CD4-positive, alpha-beta T cell treated with Interferon alpha-2 for 1 hour (primary cell): Measurements from ENCODE around the gene IL9.

Experiments
- DNase-seq, 2 donors: peaks; one replicate each; pipeline ENCODE4 v3.0.0-alpha.2; 2020 to 2022

IL9 gene

DNA sequence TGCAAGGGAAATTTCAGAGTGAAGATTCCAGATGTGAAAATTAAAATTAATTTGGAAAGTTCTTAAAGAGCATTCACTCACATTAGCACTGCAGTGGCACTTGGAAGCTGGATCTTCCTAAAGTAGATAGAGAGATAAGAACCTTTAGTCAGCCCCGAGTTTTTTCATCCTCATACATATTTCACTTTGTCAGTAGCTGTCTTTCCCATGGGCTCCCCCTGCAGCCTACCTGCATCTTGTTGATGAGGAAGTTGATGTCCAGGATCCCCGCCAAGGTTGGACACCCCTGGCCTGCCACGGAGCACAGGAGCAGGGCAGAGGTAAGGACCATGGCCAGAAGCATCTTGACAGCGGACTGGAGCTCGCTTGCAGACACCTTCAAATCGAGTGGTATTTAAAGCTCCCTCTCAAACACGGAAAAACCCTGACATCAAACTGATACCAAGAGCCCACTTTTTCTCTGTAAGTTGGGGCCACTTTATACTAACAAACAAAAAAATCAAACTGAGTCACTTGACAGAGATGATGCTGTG, at the start of gene IL9:
IL9 (minus strand) TSS at position 368 of the 533 bp plus-strand sequence; CDS start at position 343, 25 bp downstream.
- DNase-seq, result no peak

DNA sequence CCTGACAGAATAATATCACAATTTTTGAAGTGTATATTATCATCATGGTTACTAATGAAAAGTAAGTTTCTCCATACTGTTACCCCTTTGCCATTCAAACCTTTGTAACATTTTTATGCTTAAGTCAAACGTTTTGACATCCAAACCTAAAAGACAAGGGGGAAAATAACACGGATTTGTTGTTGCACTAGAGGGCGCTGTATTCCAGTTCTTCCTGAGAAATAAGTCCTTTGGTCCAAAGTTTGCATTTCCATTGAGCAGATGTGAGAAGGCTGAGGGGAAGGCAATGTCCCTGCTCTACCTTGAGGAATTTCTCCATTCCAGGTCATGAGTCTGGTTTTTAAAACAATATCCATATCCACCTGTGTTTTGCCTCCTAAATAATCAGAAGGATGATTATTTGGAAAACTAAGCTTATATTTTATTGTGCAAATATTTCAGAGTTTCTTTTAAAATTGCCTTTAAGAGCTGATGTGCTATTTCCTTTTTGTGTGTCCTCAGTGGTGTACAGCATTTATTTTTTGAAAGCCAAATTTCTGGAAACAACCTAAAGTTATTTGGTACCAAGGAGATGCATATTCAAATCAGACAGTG, 49.4 kb upstream of the IL9 start:
- peak; percentile 10 to 59 for DNase-seq

DNA sequence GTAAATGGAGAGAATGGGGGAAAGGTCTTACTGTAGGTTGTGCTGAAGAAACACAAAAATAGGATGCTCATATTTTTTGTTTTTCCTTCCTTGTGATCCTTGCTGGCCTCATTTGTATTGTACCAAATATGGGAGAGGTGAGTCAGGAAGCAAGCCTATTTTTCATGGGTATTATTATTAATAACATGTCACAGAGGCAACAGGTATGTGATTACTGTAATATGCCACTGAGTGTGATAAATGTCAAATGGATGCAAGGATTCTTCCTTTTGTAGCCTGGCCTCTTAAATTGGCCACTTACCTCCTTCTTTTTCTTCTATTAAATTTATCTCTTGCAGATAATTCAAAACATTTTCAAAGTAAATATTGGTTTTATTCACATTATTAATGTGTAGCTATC, 48.9 kb upstream of the IL9 start:
- no peak for DNase-seq

DNA sequence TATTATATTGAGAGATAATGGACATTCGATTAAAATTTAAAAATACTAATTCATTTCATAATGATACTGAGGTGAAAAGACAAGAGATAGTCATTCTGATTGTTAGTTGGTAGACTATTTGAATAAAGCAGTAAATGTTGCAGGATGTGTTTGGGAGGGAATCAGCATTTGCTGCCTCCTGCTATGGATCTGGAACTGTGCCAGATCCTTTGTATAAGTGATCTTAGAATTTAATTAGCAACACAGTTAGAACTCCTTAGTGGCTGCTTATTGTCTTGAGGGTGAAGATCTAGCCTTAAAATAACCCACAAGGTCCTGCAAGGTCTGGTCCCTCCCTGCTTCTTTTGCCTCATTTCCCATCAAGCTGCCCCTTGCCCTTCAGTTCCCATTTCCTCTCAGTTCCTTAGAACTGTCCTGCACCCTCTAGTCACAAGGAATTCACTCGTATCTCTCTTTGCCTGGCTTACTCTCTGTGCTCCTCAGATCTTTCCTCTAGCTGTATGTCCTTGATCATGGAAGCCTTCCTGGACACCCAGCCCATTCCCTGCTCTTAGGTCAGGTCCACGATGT, 46.6 kb upstream of the IL9 start:
- no peak for DNase-seq

DNA sequence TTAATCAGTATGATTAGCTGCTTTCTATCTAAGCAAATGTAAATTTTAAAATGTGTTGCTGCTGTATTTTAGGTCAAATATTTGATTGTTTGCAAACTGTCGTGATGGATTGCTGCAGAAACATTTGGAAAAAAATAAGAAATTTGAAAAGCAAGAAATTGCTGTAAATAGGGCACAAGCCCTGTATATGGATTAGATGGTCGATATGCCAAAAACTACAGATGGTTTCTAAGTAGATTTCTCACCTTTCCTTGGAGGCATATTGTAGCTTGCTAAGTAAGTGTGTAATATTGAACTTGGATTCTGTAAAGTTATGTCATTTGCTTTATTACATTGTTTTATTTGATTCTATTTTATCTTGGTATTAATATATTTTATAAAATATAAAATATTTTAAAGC, 46.1 kb upstream of the IL9 start:
- no peak for DNase-seq

DNA sequence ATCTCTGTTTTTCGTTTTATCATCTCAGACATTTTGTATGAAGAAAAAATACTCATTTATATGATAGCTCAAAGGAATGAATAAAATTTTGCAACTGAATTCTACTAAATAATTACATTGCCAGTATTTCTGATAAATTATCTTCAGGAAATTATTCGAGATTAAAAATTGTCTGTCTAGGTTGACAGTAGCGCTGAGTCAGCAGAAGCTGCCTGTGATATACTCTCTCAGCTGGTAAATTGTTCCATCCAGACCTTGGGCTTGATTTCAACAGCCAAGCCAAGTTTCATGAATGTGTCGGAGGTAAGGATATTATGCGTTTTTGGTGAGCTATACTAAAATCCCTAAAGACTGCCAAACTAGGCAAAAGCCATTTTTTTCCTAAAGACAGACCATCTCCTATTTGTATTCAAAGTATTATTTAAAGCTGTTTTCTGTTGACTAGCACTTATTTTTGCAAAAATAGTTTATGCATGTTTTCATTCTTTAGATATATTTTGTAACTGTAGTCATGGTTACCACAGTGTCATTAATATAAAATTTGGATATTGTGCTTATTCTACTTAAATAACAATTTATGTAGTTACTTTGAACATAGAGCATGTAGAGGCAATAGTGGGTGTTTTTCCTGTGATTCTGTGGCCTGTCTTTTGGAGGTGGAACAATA, 41.7 kb upstream of the IL9 start:
- DNase-seq, result no peak

DNA sequence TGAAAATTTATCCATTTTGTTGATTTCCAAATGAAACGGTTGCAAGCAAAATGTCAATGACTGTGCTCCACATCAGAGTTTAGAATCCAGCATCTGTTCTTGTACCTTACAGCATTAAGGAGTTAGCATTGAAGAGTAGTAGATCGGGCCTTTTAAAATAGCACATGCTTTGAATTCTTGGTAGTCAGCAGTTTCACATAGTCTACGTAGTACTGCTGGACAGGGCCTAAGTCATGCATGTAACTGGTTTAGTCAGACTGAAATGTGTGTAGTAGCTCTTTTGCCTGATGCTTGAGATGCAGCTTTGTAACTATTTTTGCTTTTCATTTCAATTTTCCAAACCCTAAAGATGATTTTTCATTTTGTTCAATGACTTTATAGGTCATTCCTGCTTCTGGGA, 39.3 kb upstream of the IL9 start:
- no peak for DNase-seq

DNA sequence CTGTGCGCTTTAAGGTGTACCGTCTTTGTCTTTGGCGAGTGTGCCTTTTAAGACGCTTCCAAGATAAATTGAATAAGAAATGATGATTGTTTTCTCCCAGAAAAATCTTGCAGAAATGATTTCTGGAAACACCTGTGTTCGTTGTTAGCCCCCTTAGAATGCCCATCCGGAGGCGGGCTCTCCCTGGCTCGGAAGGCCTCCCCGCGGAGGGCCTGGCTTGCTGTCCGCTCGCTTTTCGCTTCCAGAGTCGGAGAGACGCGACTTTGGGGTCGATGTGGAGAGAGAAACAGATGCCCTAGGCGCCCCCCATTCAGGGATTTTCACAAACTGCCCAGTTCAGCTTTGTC, 35.3 kb upstream of the IL9 start:
- no peak for DNase-seq

DNA sequence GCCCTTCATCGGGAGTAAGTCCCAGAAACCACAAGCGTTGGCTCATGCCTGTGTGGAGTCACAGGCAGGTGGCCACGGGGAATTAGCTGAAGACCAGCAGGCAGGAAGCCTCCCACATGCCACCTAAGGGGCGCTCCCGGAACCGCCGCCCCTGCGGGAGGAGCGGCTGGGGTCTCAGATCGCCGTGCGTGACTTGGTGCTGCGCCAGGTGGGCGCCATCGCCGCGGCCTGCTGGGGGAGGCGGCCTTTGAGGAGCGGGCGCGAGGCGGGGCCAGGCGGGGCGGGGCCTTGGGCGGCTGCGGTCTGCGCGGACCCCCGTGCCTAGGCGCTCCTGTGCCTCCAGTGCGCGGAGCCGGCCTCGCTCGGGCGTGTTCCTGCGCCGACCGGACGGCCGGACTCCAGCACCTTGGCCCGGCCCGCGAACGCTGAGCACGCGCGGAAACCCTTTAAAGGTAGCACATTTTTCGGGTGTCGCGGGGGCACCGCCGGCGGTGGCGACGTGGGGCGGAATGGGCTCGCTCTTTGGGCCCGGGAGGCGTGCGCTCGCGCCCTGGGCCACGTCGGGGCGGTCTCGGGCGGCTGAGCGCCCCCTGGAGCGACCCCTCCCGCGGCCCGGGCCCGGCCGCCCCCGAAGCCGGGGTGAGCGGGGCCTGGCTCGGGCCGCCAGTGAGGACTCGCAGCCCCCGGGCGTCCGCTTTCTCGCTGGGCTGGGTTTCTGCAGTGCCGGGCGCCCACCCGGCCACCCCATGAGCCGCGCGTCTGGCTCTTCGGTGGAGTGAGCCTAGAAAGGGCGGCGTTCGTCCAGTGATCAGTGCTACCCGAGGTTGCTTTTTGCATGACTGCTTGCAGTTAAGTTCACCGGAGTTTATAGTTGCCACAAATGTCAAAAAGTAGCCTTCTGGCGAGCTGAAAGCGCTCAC, 34.6 kb upstream of the IL9 start:
- DNase-seq, result no peak

DNA sequence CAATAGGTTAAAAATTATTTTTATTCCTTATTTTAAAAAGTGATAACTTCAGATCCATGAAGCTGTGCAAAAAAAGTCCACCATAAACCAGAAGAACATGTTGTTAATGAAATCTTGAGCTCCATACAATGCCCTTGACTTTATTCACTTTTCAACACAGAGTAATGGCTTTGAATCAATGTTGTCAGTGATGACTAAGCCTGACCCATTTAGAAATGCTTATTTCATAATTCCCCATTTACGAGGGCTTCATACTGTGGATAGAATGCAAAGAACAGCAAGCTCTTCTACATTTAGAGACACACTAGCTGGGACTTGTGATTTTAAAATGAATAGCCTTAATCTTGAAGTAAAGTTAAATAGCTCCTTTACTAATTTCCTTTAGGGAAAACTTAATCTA, 25.7 kb upstream of the IL9 start:
- DNase-seq, result no peak

DNA sequence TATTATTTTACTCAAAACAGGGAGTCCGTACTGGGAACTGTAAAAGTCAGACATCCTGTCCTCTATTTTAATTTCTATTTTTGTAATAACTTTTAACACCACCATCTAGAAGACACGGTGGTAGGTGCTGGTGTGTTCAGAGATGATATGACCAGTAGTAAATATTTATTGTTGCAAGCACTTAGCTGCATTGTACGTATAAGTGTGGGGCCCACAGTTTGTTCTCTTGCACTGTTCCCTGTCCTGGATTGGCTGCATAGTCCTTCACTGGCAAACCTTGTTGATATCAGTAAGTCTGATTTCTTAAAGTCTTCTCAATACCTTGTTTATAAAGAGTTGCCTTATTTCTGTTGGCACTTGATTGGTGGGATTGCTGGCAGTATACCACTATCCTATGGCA, 24.6 kb upstream of the IL9 start:
- no peak for DNase-seq

DNA sequence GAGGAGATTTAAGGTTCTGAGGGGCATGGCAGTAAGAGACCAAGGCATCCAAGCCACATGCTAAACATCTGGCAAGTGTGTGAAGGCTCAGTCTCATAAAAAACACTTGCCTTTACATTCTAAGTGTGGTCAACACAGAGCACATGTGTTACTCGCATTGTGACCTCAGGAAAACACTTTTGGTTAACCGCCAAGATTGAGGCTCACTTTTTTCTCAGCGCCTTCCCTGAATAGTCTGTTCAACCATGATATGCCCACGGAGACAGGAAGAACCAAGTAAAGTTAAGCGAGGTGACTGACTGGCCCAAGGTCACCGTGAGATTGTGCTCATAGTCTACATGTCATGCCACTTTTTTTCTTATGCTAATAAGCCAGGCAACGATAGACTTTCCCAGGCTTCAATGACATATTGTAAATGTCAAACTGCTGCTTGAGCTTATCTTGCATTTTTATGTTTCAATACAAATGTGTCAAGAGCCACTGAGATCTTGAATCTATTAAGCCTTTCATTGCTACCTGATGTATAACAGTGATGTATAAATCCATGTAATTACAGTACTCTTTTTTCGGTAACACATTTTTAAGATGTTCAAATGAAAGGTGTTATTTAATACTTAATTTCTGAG, 21.1 kb upstream of the IL9 start:
- peak in 1 of 2 donors; percentile 7 for DNase-seq

DNA sequence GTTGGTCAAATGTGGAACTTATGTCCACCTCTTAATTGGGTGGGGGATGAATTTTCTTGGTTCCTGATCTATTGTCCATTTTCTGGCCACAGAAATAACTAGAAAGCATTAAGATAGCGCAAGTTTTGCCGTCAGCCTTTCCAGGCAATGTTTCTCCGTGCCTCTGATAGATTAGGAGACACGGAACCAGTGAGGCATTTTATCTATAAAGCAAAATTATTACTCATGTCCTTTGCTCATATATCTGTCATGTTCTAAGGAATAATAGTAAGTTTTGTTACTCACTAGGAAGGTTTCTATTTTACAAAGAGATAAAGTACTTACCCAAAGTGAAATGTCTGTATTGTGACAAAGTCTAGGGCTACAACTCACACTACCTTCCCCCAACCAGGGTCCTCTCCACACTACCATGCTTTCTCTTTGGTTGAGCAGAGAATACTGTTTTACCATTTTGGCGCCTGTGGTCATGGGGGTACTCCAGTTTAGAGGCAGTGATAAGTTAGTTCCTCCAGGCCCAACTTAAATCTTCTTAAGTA, 19.9 kb upstream of the IL9 start:
- DNase-seq, result no peak

DNA sequence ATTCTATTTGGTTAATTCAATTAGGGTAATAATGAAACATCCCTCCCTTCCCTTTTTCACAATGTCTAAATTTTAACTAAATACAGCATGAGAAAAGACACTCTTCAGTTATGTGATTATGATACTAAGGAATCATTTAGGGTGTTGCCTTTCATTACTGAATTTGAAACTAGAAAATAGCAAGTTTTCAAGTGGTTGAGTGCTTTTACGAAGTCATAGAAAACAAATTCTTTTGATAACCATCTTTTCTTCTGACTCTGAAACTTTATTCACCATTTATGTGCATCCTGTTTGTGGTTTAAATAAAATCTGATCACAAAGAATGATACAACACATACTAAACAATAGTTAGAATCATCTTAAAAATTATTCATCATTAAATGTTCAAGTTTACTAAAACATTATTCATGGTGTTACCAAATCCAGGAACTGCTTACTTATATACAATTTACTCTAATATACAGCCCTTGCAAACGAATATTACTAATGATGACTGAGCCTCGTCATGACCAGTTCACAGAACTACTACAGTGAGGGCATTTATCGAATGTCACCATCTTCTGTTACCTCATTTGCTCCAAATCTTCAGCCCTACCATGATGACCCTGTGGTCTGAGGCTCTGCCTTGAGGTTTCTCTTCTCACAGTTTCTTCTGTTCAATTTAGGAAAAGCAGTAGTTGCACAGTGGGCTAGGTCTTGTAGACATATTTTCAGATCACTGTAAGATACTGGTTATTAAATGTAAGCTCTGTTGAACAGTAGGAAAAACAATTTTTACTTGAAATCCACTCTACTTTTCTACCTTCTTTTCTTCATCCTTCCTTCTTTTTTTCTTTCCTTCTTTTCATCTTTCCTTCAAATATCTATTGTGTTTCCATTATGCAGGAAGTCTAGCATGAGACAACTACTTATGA, 18.3 kb upstream of the IL9 start:
- DNase-seq, result no peak

DNA sequence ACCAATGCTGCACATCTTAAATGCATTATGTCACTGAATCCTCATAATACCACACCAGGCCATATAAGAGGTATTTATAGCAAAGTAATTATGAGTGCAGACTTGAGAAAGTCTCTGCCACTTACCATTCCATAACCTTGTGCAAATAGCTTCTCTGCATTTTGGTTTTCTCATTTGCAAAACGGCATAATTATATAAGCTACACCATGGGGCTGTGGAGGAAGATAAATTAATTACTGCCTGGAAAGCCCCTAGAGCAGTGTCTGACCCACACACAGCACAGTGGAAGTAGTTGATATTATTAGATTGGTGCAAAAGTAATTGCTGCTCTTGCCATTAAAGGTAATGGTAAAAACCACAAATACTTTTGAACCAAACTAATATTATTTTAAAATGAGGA, 9.5 kb upstream of the IL9 start:
- DNase-seq, result no peak

DNA sequence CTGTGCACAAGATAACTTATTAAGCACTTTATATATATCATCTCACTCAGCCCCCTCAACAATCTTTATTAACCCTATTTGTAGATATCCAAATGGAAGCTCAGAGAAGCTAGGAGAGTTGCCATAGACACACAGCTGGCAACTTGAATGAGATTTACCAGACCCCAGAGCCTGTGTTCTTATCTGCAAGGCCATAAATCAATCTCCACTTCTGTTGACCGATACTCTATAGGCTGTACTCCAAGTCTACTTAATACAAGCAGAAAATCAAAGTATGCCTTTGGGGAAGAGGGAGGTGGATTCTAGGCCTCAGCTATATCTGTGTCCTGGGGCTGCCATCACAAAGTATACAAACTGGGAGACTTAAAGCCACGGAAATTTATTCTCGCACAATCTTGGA, 6.0 kb upstream of the IL9 start:
- no peak for DNase-seq

DNA sequence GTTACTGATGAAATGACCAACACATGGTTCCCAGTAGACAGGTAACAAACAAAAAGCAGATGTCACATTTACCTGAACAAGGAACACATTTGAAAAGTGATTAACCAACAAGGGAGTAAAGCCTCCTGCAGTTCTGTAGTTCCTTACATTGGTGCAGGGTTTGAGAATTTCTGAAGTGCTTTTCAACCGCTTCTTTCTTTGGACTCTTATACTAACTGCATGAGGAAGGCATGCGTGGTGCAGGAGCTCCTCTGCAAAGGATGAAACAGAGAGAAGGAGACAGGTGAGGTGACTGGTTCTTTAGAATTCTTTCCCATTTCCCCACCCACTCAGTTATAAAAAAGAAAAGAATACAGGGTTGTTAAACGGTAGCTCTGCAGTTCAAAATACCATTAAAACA, 4.6 kb upstream of the IL9 start:
- DNase-seq, result no peak

DNA sequence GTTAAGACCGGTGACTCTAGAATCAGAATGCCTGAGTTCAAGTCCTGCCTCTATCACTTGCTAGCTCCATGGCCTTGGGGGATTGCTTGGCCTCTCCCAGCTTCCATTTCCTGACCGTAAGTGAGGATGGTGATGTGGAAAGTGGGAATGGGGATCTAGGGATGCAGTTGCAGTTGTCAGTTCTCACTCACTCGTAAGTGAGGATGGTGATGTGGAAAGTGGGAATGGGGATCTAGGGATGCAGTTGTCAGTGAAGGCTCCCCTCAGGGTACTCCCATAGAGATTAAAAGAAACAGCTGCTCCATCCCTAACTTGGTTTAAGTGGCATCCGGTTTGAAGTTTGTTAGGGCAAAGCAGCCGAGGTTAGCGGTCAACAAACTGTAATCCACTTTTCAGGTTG, 3.0 kb upstream of the IL9 start:
- no peak for DNase-seq

DNA sequence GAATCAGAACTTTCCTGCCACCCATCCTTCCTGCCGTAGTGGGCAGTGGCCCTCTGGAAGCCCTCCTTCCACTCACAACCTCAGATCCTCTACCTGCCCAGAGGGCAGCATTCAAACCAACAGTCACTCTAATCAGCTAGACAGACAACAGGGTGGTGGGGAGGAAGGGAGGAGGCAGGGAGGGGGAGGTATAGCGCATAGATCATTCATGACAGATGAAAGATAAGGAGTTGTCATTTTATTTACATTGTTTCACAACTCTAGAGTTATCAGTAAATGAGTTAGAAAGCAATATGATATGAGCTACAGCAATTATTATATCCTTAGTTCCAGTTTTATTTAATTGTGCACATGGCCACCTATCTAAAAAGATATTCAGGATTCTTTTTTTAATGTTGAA, 852 bp downstream of the IL9 start:
- no peak for DNase-seq

DNA sequence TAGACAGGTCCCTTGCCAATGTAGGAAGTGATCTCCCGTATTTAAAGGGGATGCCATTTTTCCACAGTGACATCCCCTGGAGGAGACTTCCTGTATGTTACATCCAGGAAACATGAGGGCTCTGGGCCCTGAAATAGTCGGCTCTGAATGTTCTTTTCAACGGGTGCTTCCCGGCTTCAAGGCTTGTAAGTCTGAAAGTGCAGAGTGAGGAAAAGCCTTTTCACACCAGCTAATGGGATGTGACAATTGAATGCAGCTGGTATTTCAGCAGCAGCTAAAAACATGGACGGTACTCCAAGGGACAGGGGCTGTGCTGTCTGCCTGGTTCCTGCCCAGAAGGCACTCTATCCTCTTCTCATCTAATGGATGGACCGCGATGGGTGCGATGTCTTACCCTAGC, 1.4 kb downstream of the IL9 start:
- no peak for DNase-seq

DNA sequence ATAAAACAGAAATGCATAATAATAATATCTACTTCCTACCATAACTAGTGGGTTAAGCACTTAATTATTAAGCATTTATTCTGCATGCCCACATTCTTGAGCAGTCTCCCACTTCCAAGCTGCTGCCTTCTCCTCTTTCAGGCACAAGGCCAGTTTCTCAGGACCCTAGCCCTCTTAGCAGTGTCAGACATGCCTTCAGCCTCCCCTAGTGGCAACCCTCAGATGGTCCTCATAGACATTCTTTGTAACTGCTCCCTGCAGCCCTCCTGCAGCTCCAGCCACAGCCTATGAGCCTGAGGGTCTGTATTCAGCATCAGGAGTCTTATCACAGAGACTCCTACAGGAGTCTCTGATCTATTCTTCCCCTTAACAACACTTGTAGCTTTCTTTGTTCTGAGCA, 3.9 kb downstream of the IL9 start:
- DNase-seq, result no peak

DNA sequence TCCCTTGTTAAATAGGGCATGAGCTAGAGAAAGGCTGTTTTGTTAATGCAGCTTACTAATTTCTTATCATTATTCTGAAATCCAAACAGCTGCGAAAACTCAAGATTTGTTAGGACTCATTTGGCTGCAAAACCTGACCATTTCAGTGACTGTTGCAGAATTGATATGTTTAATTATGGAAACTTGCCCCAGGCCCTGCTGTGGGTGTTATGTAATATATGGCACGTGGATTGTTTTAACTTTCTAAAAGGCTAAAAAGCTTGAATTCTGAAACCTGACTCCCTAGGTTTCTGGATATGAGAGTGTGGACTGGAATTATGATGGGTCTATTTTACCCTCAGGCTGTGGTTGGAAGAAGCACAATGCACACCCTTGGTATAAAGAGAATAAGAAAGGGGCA, 4.4 kb downstream of the IL9 start:
- no peak for DNase-seq
